HL-60/S4 treated with retinoic acid at 250 ng/mL for 4 days and 3 days (cell line): ENCODE measurements around the gene BST1.
"Not testable (repeated sequence)": the region's sequence is repeated elsewhere in the genome, so short reads cannot be mapped to it uniquely, and the experiment has no call there.

Experiments used
- in situ Hi-C: fragments of 300-500 bp; cut with MboI; formaldehyde crosslinking; loops from 2 replicates; pipeline ENCODE4 v1.7.0; 2022; ENCODE audit warnings: low sequenced_read_pairs

Gene BST1

GRCh38 chr4:15740764-15741404, 38.0 kb downstream of the BST1 start:
- in situ Hi-C loops: loop anchor here (25.0 kb wide), 1 partner anchor 504 kb away; no protein-coding TSS in a partner anchor

DNA sequence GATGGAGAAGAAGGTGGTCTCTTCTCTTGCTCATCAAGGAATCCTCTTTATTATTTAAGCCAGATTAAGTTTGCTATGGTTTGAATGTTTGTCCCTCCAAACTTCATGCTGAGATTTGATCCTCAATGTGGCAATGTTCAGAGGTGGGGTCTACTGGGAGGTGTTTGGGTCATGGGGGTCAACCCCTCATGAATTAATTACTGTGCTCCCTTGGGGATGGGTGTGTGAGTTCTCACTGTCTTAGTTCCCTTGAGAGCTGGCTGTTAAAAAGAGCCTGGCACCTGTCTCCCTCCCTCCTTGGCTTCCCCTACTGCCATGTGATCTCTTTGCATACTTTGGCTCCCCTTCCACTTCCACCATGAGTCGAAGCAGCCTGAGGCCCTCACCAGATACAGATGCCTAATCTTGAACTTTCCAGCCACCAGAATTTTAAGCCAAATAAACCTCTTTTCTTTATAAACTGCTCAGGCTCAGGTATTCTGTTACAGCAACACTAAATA, 39.3 kb downstream of the BST1 start:
- in situ Hi-C loops: loop anchor here (25.0 kb wide), 1 partner anchor 505 kb away; no protein-coding TSS in a partner anchor

DNA sequence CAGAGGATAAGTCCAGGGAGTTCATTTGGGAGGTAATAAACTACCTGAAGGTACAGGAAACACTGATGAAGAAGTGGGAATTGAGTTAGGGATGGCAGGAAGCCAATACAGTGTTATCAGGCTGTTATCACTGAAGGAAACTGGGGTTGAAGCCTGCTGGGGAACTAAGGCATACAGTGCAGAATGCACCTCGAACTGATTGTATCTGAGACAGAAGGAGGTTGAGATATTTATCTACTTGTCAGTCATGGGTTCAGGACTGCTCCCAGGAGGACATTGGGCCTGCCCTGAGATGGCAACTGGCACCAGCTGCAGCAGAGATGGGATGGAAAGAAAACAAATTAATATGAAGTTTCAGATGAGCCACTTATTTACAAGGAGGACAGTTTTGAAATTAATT, 39.8 kb downstream of the BST1 start:
- in situ Hi-C loops: loop anchor here (25.0 kb wide), 1 partner anchor 505 kb away; no protein-coding TSS in a partner anchor

DNA sequence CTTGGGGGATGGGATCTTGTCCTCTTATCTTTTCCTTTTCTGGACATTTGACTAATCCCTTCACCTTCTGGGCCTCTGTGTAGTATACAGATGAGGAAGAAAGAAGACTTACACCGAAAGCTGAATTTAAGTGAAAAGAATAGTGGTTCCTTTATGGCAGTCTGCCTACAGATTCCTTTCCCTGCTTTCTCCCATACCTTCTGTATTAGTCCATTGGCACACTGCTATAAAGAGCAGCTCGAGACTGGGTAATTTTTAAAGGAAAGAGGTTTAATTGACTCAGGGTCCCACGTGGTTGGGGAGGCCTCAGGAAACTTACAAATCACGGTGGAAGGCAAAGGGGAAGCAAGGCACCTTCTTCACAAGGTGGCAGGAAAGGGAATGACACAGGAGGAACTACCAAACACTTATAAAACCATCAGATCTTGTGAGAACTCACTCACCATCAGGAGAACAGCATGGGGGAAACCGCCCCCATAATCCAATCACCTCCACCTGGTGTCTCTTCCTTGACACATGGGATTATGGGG, 41.2 kb downstream of the BST1 start:
- in situ Hi-C loops: loop anchor here (25.0 kb wide), 1 partner anchor 507 kb away; no protein-coding TSS in a partner anchor

DNA sequence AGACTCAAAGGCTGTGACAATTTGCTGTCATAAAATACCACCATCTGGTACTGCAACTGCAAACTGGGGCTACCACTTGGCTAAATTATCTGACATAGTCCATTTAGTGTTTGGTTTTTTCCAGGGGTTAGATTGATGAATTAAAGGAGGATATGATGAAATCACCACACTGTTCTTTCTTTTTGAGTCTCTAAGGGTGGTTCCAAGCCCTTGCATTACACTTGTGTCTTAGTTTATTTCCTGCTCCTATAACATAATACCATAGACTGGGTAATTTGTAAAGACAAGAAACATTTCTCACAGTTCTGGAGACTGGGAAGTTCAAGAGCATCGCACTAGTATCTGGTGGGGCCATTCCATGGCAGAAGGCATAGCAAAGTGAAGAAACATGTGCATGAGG, 43.2 kb downstream of the BST1 start:
- in situ Hi-C loops: loop anchor here (25.0 kb wide), 1 partner anchor 509 kb away; no protein-coding TSS in a partner anchor

GRCh38 chr4:15749001-15749400, 46.1 kb downstream of the BST1 start:
- in situ Hi-C loops: loop anchor here (25.0 kb wide), 1 partner anchor 512 kb away; no protein-coding TSS in a partner anchor

DNA sequence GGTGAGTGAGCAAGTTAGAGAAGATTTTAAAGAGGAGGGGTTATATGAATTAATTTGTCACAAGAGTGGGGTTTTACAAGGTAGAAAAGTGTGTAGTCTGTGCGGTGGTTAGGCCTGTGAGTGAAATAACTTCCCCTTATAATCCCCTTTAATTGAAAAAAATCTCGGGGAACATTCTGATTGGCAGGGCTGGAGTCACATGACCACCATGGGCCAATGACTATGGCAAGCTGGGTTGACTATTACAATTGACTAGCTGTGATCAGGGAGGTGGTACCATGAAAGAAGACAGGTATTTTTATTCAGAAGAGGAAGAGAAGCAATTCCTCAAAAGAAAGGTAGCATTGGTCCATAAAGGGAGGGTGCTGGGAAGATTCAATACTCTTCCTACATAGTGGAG, 48.3 kb downstream of the BST1 start:
- in situ Hi-C loops: no loop called here

DNA sequence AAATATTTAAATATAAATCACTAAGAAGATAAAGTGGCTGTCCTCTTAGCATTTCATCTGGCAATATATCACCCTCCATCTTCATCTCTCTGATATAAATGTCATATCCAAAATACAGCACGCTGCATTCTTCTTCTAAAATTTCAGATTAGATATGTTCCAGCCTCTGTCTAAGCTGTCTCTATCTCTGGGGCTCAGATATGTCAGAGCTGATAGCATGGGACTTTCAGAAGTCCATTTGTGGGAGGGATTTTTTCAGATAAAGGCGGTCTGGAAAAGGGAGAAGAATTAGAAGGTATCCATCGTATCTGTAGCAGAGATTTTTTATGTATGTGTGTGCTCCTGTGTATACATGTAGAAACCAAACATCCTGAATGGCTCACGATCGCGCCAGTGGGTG, 50.2 kb downstream of the BST1 start:
- in situ Hi-C loops: no loop called here

DNA sequence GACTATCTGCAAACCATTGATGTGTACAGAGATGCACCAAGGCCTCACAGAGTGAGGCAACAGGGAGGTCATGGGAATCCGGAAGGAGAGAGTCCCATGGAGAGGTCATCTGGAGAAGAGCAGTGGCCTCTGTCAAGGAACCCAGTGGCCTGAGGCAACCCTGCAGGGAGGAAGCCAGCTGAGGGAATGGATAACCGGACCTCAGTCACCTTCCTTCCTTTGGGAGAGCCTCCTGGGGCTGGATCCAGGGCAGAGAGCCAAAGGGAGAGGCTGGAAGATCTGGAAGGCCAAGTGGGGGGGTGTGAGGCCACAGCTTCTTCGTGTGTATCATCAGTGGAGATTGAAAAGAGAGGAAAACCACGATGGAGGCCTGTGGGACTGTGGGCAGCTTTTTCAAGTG, 50.9 kb downstream of the BST1 start:
- in situ Hi-C loops: no loop called here

DNA sequence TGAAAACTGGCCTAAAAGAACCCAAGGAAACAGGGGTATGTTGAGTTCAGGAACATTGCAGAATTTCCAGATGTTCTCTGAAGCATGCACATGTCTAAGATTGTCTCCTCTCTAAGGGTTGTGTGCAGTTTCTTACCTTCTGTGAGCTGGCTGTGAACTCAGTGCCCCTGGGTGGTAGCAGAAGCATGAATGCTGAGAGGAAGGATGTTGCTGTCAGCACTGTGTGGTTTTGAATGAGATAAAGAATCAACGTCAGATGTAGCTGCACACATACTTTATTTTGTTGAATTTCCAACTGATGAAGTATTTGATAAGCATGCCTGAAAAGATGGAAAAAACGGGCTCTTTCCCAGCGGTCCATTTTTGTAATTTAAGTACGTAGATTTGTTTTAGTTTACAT, 51.5 kb downstream of the BST1 start:
- in situ Hi-C loops: no loop called here

DNA sequence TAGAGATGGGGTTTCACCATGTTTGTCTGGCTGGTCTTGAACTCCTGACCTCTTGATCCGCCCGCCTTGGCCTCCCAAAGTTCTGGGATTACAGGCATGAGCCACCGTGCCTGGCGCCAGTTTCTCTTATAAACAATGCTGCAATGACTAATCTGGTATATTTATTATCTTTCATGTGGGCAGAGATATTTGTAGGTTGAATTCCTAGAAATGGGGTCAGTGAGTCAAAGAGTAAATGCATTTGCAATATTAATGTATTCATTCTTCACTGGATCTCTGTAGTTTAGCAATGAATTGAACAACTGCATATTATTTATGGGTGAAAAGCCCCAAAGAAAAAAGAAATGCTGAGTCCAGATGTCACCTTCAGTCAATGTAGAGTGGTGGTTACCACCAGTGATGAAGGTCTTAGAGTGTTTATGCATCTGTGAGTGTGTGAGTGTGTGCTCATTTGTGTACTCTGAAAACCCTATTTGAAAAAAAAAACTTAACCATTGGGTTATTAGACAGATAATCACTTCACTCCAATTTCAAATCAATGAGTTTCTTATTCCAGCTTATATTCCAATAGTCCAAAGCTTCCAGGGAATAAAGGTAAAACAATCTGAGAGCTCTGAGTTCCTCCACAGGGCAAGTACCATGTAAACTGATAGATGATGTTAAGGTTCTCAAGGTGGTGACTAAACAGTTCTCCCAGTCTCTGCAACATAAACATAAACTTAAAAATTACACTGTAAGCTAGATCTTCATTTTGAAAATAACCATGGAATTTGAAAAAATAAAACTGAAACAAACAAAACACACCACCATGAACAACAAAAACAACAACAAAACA, 52.7 kb downstream of the BST1 start:
- in situ Hi-C loops: no loop called here

- in situ Hi-C loops: no loop called here
Observed at GRCh38 chr4:15756361-15756861, 53.5 kb downstream of the BST1 start.

DNA sequence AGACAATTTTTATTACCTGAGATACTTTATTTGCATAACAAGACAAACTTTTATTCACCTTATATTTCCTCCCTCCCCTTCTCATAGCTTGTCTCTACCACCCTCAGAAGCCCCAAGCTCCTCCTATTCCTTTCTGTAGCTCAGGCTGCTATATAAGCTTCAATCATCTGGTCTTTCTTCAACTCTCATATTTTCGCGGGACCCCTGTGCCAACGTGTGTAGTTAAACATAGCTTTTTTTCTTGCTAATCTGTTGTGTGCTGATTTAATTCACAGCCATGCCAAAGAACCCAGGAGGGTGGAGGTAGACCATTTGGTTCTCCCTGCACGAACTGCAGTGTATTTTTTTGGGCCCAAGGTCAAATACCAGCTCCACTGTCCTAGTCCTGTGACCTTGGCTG, 54.2 kb downstream of the BST1 start:
- in situ Hi-C loops: no loop called here

GRCh38 chr4:15758294-15758693, 55.4 kb downstream of the BST1 start:
- in situ Hi-C loops: no loop called here

- in situ Hi-C loops: not testable (repeated sequence)
Observed at GRCh38 chr4:15762460-15762859, 59.6 kb downstream of the BST1 start.

GRCh38 chr4:15765391-15765790, 62.5 kb downstream of the BST1 start:
- in situ Hi-C loops: no loop called here

- in situ Hi-C loops: no loop called here
Observed at GRCh38 chr4:15765910-15766697, 63.2 kb downstream of the BST1 start.

GRCh38 chr4:15766821-15767220, 64.0 kb downstream of the BST1 start:
- in situ Hi-C loops: no loop called here

DNA sequence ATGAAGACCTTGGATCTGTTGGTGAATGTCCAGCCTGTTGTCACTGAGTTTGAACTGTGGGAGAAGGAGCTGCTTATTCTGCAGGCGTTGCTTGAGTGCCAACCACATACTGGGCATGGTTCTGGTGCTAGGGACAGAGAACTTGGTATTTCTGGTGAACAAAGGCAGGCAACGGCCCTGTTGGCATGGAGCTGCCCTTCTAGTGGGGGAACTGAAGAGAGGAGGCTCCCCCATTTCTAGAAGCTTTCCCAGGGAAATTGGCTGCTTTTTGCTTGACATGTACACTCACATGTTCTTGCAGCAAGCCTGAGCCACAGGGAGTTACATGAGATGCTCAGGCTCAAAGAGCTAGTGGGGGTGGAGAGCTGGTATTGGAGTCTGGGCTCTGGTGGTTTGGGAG, 66.3 kb downstream of the BST1 start:
- in situ Hi-C loops: no loop called here

GRCh38 chr4:15771216-15772058, 68.6 kb downstream of the BST1 start:
- in situ Hi-C loops: no loop called here
